ENCODE results near the gene ABCA13. TPM values are rescaled to one million over a fixed set of nuclear protein-coding genes. Genes with fewer than 3 reads are reported as not detected.
A peak's percentile ranks its signal among the peaks of the same experiment; 100 is the strongest.

Gene ABCA13
- total RNA-seq, 1 experiment from 2014 or later: 2.1 TPM

DNA sequence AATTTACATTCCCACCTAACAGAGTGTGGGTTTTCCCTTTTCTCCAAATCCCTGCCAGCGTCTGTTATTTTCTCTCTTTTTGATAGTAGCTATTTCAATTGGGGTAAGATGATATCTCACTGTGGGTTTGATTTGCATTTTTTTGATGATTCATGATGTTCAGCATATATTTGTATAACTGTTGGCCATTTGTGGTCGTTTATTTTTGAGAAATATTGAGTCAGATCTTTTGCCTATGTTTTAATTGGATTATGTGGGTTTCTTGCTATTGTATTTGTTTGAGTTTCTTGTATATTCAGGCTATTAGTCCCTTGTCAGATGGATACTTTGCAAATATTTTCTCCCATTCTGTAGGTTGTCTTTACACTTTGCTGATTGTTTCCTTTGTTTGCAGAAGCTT lies 193.8 kb downstream of the ABCA13 start:
- no peaks in the 10 kb centered on the region for H3K9me2 ChIP-seq (replicated peaks; ENCODE audit: low read length)
- peak overlapping the region; percentile 83 for H3K27ac ChIP-seq (ENCODE audit: low read length)
- H3F3A ChIP-seq (ENCODE audit: low read length, unreplicated experiment): peaks cover 6% of the 10 kb centered on the region
- POLR2A ChIA-PET (ENCODE audit: unreplicated experiment): no interaction called here
- H3K79me2 ChIP-seq (ENCODE audit: low read length): no peaks in the 10 kb centered on the region
- no peaks in the 10 kb centered on the region for H3K36me3 ChIP-seq (ENCODE audit: low read depth, low read length)
- CTCF ChIA-PET: interaction anchor here (0.6 kb wide), 1 partner anchor 12 kb away, joined by 3 read pairs; no protein-coding TSS in a partner anchor
- H3K9me3 ChIP-seq (ENCODE audit: low read length): no peaks in the 10 kb centered on the region
- no peaks in the 10 kb centered on the region for H3K27me3 ChIP-seq (ENCODE audit: low read length)
- BruUV-seq (replicated peaks): no TSS peak
- no peak overlapping the region for H2AFZ ChIP-seq (ENCODE audit: low read length)
- no peak overlapping the region; the same call in 1 of the 2 replicates for H3K9ac ChIP-seq (ENCODE audit: low read length)
- peak; percentile 73 for ATAC-seq
- no peaks in the 10 kb centered on the region for H4K20me1 ChIP-seq (ENCODE audit: low read length)
- H3K4me1 ChIP-seq (ENCODE audit: insufficient read depth, low read length): peaks cover 45% of the 10 kb centered on the region
- peak; percentile 82 for DNase-seq
- intact Hi-C loops (cut with micrococcal nuclease): loop anchor here (1.0 to 10.0 kb wide), 3 partner anchors 62 to 190 kb away; partner anchors contain the start of gene ABCA13
- peak overlapping the region; percentile 78 for H3K4me2 ChIP-seq (ENCODE audit: low read length)
- H3K4me3 ChIP-seq (ENCODE audit: low read length): no peak overlapping the region
- TF ChIP-seq, protein P1, sequence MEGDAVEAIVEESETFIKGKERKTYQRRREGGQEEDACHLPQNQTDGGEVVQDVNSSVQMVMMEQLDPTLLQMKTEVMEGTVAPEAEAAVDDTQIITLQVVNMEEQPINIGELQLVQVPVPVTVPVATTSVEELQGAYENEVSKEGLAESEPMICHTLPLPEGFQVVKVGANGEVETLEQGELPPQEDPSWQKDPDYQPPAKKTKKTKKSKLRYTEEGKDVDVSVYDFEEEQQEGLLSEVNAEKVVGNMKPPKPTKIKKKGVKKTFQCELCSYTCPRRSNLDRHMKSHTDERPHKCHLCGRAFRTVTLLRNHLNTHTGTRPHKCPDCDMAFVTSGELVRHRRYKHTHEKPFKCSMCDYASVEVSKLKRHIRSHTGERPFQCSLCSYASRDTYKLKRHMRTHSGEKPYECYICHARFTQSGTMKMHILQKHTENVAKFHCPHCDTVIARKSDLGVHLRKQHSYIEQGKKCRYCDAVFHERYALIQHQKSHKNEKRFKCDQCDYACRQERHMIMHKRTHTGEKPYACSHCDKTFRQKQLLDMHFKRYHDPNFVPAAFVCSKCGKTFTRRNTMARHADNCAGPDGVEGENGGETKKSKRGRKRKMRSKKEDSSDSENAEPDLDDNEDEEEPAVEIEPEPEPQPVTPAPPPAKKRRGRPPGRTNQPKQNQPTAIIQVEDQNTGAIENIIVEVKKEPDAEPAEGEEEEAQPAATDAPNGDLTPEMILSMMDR (conservative IDR thresholded peaks at IDR 0.05; ENCODE audit: low read depth, low read length): no peak
- TF ChIP-seq EZH2 (IDR thresholded peaks at IDR 0.05; ENCODE audit: low read length, unreplicated experiment) (no peak), EZH2phosphoT487 (IDR thresholded peaks at IDR 0.05; ENCODE audit: borderline replicate concordance, low read length) (no peak)

DNA sequence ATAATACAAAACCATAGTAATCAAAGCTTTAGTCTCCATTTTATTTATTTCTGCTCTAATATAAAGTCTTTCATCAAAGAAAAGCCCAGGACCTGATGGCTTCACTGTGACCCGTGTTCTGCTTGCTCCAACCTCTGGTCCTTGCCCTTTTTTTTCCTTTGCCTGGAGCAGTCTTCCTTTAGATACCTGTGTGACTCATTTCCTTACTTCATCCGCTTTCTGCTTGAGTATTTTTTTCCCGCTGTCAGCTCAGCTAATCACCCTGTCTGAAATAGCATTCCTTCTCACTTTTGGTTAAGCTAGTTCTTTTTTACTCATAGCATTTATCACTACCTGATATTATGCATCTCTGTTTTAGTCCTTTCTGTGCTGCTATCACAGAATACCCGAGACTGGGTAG lies 194.8 kb downstream of the ABCA13 start:
- Histone ChIP-seq H3K4me2 (ENCODE audit: low read length) (peak overlapping the region; percentile 78), H3K27me3 (ENCODE audit: low read length) (no peaks in the 10 kb centered on the region), H2AFZ (ENCODE audit: low read length) (peak overlapping the region; percentile 32; the same call in 1 of the 2 replicates), H3K27ac (ENCODE audit: low read length) (peak overlapping the region; percentile 83), H3K4me1 (ENCODE audit: insufficient read depth, low read length) (peaks cover 41% of the 10 kb centered on the region), H3K4me3 (ENCODE audit: low read length) (peak overlapping the region; percentile 26; the same call in 1 of the 2 replicates), H3K36me3 (ENCODE audit: low read depth, low read length) (no peaks in the 10 kb centered on the region), H3K9ac (ENCODE audit: low read length) (peak overlapping the region; percentile 11; the same call in 1 of the 2 replicates), H4K20me1 (ENCODE audit: low read length) (no peaks in the 10 kb centered on the region), H3F3A (ENCODE audit: low read length, unreplicated experiment) (peaks cover 6% of the 10 kb centered on the region), H3K9me2 (replicated peaks; ENCODE audit: low read length) (no peaks in the 10 kb centered on the region), H3K9me3 (ENCODE audit: low read length) (no peaks in the 10 kb centered on the region), H3K79me2 (ENCODE audit: low read length) (no peaks in the 10 kb centered on the region)
- intact Hi-C loops (cut with micrococcal nuclease): loop anchor here (1.0 to 10.0 kb wide), 4 partner anchors 24 to 191 kb away; partner anchors contain the start of gene ABCA13
- CTCF ChIA-PET: no interaction called here
- no TSS peak for BruUV-seq (replicated peaks)
- POLR2A ChIA-PET (ENCODE audit: unreplicated experiment): no interaction called here
- DNase-seq (peak; percentile 78), ATAC-seq (peak; percentile 74)
- TF ChIP-seq, protein P1 (conservative IDR thresholded peaks at IDR 0.05; ENCODE audit: low read depth, low read length): no peak
- TF ChIP-seq EZH2phosphoT487 (IDR thresholded peaks at IDR 0.05; ENCODE audit: borderline replicate concordance, low read length): no peak
- TF ChIP-seq EZH2 (IDR thresholded peaks at IDR 0.05; ENCODE audit: low read length, unreplicated experiment): no peak

DNA sequence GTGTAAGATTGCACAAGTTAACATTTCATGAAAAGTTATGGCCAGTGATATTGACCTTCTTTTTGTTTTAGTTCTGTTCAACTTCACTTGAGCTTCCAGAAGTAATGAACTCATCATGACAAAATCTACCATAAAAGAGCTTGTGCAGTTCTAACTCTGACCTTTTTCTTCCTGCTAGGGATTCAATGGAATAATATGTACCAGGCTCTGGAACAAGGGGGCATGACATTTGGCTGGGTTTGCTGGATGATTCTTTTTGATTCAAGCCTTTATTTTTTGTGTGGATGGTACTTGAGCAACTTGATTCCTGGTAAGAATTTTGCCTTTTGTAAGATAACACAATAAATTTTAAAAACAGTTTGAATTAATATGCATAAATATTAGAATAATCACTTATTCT lies 205.0 kb downstream of the ABCA13 start:
- DNase-seq (no peak), ATAC-seq (no peak)
- BruUV-seq (replicated peaks): no TSS peak
- Histone ChIP-seq H3K9me3 (ENCODE audit: low read length) (no peaks in the 10 kb centered on the region), H4K20me1 (ENCODE audit: low read length) (no peaks in the 10 kb centered on the region), H3F3A (ENCODE audit: low read length, unreplicated experiment) (no peaks in the 10 kb centered on the region), H3K9ac (ENCODE audit: low read length) (no peak overlapping the region), H3K4me1 (ENCODE audit: insufficient read depth, low read length) (peaks cover 4% of the 10 kb centered on the region; the same call in 1 of the 2 replicates), H3K36me3 (ENCODE audit: low read depth, low read length) (no peaks in the 10 kb centered on the region), H3K79me2 (ENCODE audit: low read length) (no peaks in the 10 kb centered on the region), H2AFZ (ENCODE audit: low read length) (no peak overlapping the region), H3K4me3 (ENCODE audit: low read length) (no peak overlapping the region), H3K27me3 (ENCODE audit: low read length) (no peaks in the 10 kb centered on the region), H3K4me2 (ENCODE audit: low read length) (no peak overlapping the region), H3K9me2 (replicated peaks; ENCODE audit: low read length) (no peaks in the 10 kb centered on the region), H3K27ac (ENCODE audit: low read length) (no peak overlapping the region)
- ChIA-PET CTCF (no interaction called here), POLR2A (ENCODE audit: unreplicated experiment) (no interaction called here)
- intact Hi-C loops (cut with micrococcal nuclease): loop anchor here (5.0 kb wide), 1 partner anchor 39 kb away; no protein-coding TSS in a partner anchor
- TF ChIP-seq, protein P1 (conservative IDR thresholded peaks at IDR 0.05; ENCODE audit: low read depth, low read length): no peak
- no peak for TF ChIP-seq EZH2phosphoT487 (IDR thresholded peaks at IDR 0.05; ENCODE audit: borderline replicate concordance, low read length)
- no peak for TF ChIP-seq EZH2 (IDR thresholded peaks at IDR 0.05; ENCODE audit: low read length, unreplicated experiment)

All from PC-3 (cell line).